HCT116 (cell line): Measurements from ENCODE around the gene HBG2.

Experiments used
- CTCF ChIP-seq, 3 experiments: fragments of 200-600 bp in 1 of 3; sonication (generic) in 1 of 3; IDR thresholded peaks in 2 of 3; conservative IDR thresholded peaks in 1 of 3; 2 replicates each; pipeline ENCODE4 v1.5.1; 2012 to 2017; ENCODE audit warnings: low read depth in 2 of 3, low read length in 2 of 3, antibody characterized with exemption in 1 of 3, borderline replicate concordance in 1 of 3, control low read depth in 1 of 3, mild to moderate bottlenecking in 1 of 3, mixed read lengths in 1 of 3, mixed run types in 1 of 3, moderate library complexity in 1 of 3; ENCODE audit not compliant: insufficient read depth in 1 of 3
- EZH2 ChIP-seq: fragments of 200-600 bp; sonication (generic); IDR thresholded peaks from 2 replicates; pipeline ENCODE4 v1.6.1; 2017; ENCODE audit warnings: antibody characterized with exemption, mixed run types
- JUND ChIP-seq: IDR thresholded peaks from 2 replicates; pipeline ENCODE4 v1.6.1; 2012
- POLR2AphosphoS5 ChIP-seq: IDR thresholded peaks from 2 replicates; pipeline ENCODE4 v1.6.1; 2011; ENCODE audit warnings: mild to moderate bottlenecking, low read depth, low read length, moderate library complexity
- SP1 ChIP-seq: IDR thresholded peaks from 2 replicates; pipeline ENCODE4 v1.6.1; 2012; ENCODE audit warnings: low read depth
- ZNF274 ChIP-seq: fragments of 200-500 bp; sonication (Bioruptor generic); IDR thresholded peaks from 2 replicates; pipeline ENCODE4 v1.6.1; 2014; ENCODE audit warnings: mild to moderate bottlenecking, low read depth, low read length, inconsistent platforms

DNA sequence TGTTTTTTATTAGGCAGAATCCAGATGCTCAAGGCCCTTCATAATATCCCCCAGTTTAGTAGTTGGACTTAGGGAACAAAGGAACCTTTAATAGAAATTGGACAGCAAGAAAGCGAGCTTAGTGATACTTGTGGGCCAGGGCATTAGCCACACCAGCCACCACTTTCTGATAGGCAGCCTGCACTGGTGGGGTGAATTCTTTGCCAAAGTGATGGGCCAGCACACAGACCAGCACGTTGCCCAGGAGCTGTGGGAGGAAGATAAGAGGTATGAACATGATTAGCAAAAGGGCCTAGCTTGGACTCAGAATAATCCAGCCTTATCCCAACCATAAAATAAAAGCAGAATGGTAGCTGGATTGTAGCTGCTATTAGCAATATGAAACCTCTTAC is 29.1 kb downstream of the HBG2 start:
- TF ChIP-seq JUND (no peak), CTCF (IDR thresholded peaks at IDR 0.05 in 2 of 3, conservative IDR thresholded peaks at IDR 0.05 in 1 of 3; ENCODE audit: borderline replicate concordance in 1 of 3, insufficient read depth in 1 of 3, low read depth in 2 of 3, low read length in 2 of 3) (no peak), ZNF274 (no peak), POLR2AphosphoS5 (no peak), SP1 (no peak), EZH2 (no peak)
